Fibroblast of the aortic adventitia (primary cell): Measurements from ENCODE around the gene MAN1C1. TPM values are rescaled to one million over a fixed set of nuclear protein-coding genes. Genes with fewer than 3 reads are reported as not detected.

Experiments
- DNase-seq: peaks from one replicate; pipeline ENCODE4 v3.0.0-alpha.2; 2010; ENCODE audit warnings: low read depth
- H3K4me3 ChIP-seq: 2 replicates; pipeline ENCODE4 v1.5.1; 2011; ENCODE audit warnings: low read depth, mild to moderate bottlenecking, control low read depth, low read length, moderate library complexity
- total RNA-seq: library from RNA; depleted of rRNA; stranded (reverse); fragments of >200 nt; gene quantifications from 2 replicates; pipeline ENCODE4 v1.2.3, GENCODE V29; 2012; ENCODE audit warnings: low replicate concordance
- TF ChIP-seq, protein P1 (sequence below): IDR thresholded peaks from 2 replicates; pipeline ENCODE4 v1.5.1; 2011; ENCODE audit warnings: mild to moderate bottlenecking, low read length, control low read depth, inconsistent platforms; ENCODE audit not compliant: insufficient read depth

The MAN1C1 gene
- total RNA-seq, 1 donor, result 6.6 TPM

DNA sequence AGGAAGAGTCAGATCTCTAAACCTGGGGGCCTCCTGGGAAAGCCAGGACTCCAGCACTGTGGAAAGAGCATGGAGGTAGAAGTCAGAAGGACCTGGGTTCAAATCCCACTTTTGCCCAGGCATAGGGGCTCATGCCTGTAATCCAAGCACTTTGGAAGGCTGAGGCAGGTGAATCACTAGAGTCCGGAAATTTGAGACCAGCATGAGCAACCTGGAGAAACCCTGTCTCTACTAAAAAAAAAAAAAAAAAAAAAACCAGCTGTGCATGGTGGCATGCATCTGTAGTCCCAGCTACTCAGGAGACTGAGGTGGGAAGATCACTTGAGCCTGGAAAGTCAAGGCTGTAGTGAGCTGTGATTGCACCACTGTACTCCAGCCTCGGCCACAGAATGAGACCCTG is 41.4 kb upstream of the MAN1C1 start:
- TF ChIP-seq, protein P1, sequence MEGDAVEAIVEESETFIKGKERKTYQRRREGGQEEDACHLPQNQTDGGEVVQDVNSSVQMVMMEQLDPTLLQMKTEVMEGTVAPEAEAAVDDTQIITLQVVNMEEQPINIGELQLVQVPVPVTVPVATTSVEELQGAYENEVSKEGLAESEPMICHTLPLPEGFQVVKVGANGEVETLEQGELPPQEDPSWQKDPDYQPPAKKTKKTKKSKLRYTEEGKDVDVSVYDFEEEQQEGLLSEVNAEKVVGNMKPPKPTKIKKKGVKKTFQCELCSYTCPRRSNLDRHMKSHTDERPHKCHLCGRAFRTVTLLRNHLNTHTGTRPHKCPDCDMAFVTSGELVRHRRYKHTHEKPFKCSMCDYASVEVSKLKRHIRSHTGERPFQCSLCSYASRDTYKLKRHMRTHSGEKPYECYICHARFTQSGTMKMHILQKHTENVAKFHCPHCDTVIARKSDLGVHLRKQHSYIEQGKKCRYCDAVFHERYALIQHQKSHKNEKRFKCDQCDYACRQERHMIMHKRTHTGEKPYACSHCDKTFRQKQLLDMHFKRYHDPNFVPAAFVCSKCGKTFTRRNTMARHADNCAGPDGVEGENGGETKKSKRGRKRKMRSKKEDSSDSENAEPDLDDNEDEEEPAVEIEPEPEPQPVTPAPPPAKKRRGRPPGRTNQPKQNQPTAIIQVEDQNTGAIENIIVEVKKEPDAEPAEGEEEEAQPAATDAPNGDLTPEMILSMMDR, result no peak
- DNase-seq, result no peak
- H3K4me3 ChIP-seq, result no peak overlapping the region

DNA sequence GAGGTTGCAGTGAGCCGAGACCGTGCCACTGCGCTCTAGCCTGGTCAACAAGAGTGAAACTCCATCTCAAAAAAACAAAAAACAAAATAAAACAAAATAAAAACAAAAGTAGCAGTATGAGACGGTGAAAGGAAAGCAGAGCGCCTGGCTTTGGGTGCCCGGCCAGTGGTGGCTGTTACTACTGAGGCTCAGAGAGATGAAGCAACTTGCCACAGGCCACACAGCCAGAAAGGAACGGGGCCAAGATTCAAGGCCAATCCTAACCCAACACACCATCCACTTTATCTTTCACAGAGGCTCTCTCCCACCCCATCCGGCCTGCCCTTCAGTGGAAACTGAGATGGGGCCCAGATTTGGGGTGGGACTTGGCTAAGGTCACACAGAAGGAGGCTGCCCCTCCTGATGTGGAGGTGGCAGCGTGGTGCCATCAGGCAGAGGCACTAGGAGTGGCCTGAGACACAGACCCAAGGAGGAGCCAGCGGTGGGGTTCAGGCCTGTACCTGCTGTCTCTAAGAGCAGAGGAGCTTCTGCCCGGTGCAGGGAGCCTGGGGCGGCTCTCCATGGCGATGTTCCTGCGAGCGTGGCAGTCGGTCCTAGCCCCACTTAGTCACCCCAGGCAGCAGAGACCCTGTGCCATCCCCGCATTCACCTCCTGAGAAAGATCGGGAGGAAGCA is 40.0 kb upstream of the MAN1C1 start:
- H3K4me3 ChIP-seq, result no peak overlapping the region
- TF ChIP-seq, protein P1, result no peak
- no peak for DNase-seq

DNA sequence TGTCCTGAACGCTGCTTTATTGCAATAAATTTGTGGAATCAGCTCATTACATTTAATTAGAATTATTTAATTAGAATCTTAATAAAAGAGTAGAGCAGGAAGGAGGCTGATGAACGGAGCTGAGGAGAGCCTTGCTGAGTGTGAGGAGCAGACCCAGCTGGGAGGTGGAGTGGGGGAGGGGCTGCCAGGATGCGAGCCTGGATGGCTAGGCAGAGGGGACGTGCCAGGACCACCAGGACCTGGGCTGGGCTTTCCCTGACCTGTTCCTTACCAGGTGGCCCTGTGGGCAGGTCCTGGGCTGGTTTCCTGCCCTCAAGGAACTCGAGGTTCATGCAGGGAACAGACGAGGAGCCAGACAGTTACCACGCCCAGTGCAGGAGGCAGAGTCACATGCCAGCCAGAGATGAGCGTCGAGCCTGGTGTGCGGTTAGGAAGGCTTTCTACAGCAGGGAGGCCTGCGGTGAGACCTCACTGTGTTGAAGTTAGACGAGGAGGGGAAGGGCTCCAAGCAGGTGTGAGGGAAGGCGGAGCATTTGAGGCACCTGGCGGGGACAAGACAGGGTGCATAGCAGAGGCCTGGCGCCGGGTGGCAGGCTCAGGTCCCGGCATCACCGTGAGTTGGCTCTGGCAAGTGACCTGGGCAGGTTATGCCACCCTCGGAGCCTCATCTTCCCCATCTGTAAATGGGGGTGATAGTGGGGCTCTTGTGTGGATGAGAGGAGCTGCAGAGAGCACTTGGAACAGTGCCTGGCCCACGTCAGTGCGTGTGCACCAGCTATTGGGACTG is 39.3 kb upstream of the MAN1C1 start:
- no peak for DNase-seq
- H3K4me3 ChIP-seq, result no peak overlapping the region
- TF ChIP-seq, protein P1, result no peak

DNA sequence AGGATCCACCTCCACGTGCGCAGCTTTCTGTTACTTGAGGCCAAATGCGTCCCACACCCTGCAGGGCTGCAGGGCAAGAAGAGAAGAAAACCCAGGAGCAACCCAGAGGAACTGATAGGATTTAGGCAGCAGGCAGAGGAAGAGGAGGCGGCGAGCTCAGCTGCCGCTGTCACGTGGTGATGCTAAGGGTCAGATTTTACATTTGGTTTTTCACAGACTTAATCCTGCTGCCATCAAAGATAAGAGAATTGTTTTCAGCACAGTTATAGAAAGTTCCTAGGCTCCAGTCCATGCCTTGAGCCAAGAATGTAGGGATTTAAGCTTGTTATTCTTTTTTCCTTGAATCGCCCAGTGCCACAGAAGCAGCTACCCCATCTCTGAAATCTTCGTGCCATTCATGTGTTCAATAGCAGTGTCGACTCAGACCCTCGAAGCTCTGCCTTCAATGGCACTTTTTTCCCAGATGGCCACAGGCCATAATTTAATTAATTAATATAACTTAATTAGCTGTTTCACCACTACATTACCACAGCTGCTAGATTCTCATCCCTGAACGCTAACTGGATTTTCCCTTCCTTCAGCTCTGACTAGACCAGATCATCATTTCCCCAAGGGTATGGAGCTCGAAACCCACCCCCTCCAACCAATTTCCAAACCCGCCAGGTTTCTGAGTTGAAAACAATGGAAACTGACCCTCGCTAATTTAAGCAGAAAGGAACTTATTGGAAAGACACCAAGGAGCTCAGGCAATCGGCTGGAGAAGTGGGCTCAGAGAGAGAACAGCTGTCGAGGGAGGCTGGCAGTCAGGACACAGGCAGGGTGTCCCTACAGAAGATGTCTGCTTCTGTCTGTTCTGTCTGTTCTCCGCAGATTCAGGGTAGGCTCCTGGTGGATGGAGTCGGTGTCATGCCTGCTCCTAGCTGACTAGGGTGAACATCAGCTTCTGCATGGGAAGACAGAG is 37.0 kb upstream of the MAN1C1 start:
- H3K4me3 ChIP-seq, result no peak overlapping the region
- TF ChIP-seq, protein P1, result no peak
- peak; percentile 36 for DNase-seq

DNA sequence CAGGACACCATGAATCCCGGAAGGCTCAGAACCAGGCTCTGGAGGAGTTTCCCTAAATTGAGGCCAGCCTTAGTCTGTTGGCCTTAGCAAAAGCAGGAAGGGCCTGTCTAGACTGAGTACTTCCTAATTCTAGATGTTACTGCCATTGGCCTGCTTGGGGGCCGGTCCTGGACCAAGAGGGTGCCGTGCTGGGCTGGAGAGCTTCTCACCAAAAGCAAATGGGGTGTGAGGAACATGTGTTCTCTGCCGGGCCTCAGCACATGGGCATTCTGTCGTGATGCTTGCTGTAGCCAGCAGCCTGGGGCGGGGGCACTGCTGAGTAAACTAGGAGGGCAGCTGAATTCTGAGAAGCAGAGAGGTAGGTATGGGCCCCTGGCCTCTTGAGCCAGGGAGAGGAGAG is 35.7 kb upstream of the MAN1C1 start:
- DNase-seq, result no peak
- TF ChIP-seq, protein P1, result no peak
- no peak overlapping the region for H3K4me3 ChIP-seq

DNA sequence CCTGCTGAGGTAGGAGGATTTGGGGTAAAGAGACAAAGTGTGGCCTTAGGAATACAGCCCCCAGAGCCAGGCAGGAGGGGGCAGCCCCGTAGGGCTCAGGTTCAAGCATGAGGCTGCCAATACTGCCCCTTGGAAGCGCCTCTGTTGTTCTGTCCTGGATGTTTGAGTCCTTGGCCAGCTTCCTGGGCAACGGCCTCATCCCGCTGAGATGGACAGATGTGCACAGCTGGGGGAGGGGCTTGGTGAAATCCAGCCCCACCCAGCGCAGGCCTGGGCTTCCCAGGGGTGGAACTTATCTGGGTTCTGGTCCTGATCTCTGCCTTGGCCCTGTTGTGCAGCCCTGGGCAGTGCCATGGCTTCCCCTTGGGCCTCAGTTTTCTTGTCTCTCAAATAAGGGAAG is 34.8 kb upstream of the MAN1C1 start:
- no peak for DNase-seq
- H3K4me3 ChIP-seq, result no peak overlapping the region
- TF ChIP-seq, protein P1, result no peak
